Liver (tissue), 9 donors: ENCODE measurements around the gene SLC12A7. TPM values are rescaled to one million over a fixed set of nuclear protein-coding genes. Genes with fewer than 3 reads are reported as not detected.

ENCODE experiments used
- DNase-seq: peaks from one replicate; pipeline ENCODE4 v3.0.0-alpha.2; 2017; ENCODE audit warnings: low spot score
- H3K27ac ChIP-seq, 2 donors: one replicate each; pipeline ENCODE4 v1.7.0; 2013; ENCODE audit warnings: inconsistent platforms in 2 of 2, low read length in 2 of 2, control low read depth in 1 of 2, low read depth in 1 of 2, mild to moderate bottlenecking in 1 of 2
- H3K27me3 ChIP-seq, 4 donors: one replicate each; pipeline versions ENCODE4 v1.6.1 to v1.7.0; 2013; ENCODE audit warnings: low read length in 3 of 4, inconsistent platforms in 1 of 4, mild to moderate bottlenecking in 1 of 4, moderate library complexity in 1 of 4; ENCODE audit not compliant: control insufficient read depth in 4 of 4, insufficient read depth in 4 of 4
- H3K36me3 ChIP-seq, 4 donors: one replicate each; pipeline versions ENCODE4 v1.6.1 to v1.7.0; 2013; ENCODE audit warnings: low read length in 3 of 4, mild to moderate bottlenecking in 3 of 4, low read depth in 1 of 4, moderate library complexity in 1 of 4; ENCODE audit not compliant: control insufficient read depth in 4 of 4, insufficient read depth in 3 of 4
- H3K4me1 ChIP-seq, 4 donors: one replicate each; pipeline versions ENCODE4 v1.6.1 to v1.7.0; 2013; ENCODE audit warnings: low read length in 3 of 4, mild to moderate bottlenecking in 3 of 4, moderate library complexity in 1 of 4; ENCODE audit not compliant: control insufficient read depth in 4 of 4, insufficient read depth in 4 of 4
- H3K4me3 ChIP-seq, 3 donors: one replicate each; pipeline versions ENCODE4 v1.6.1 to v1.7.0; 2013; ENCODE audit warnings: low read length in 3 of 3, control low read depth in 1 of 3, low read depth in 1 of 3, mild to moderate bottlenecking in 1 of 3
- H3K9ac ChIP-seq, 2 donors: one replicate each; pipeline ENCODE4 v1.7.0; 2013; ENCODE audit warnings: low read length in 2 of 2, mild to moderate bottlenecking in 2 of 2, moderate library complexity in 2 of 2, control low read depth in 1 of 2, low read depth in 1 of 2
- H3K9me3 ChIP-seq, 4 donors: one replicate each; pipeline versions ENCODE4 v1.6.1 to v1.7.0; 2013; ENCODE audit warnings: low read length in 3 of 4; ENCODE audit not compliant: control insufficient read depth in 4 of 4
- EGR1 ChIP-seq, 2 donors: IDR thresholded peaks; 2 replicates each; pipeline ENCODE4 v1.6.1; 2016 to 2018; ENCODE audit warnings: antibody characterized with exemption in 2 of 2, low read depth in 2 of 2
- FOXA1 ChIP-seq: IDR thresholded peaks from 2 replicates; pipeline ENCODE4 v1.6.1; 2016; ENCODE audit warnings: antibody characterized with exemption
- FOXA2 ChIP-seq: IDR thresholded peaks from 2 replicates; pipeline ENCODE4 v1.6.1; 2016; ENCODE audit warnings: antibody characterized with exemption
- GABPA ChIP-seq, 2 donors: IDR thresholded peaks in 1 of 2; conservative IDR thresholded peaks in 1 of 2; 2 replicates each; pipeline ENCODE4 v1.6.1; 2016; ENCODE audit warnings: antibody characterized with exemption in 2 of 2, mild to moderate bottlenecking in 1 of 2, moderate library complexity in 1 of 2
- HNF4G ChIP-seq: IDR thresholded peaks from 2 replicates; pipeline ENCODE4 v1.6.1; 2016; ENCODE audit warnings: antibody characterized with exemption
- JUND ChIP-seq, 2 donors: IDR thresholded peaks; 2 replicates each; pipeline ENCODE4 v1.6.1; 2016; ENCODE audit warnings: antibody characterized with exemption in 2 of 2
- RXRA ChIP-seq, 2 donors: IDR thresholded peaks; 2 replicates each; pipeline ENCODE4 v1.6.1; 2017 to 2018; ENCODE audit warnings: antibody characterized with exemption in 2 of 2, mild to moderate bottlenecking in 1 of 2
- SP1 ChIP-seq: IDR thresholded peaks from 2 replicates; pipeline ENCODE4 v1.6.1; 2018; ENCODE audit warnings: antibody characterized with exemption, mild to moderate bottlenecking
- TAF1 ChIP-seq: conservative IDR thresholded peaks from 2 replicates; pipeline ENCODE4 v1.6.1; 2016; ENCODE audit warnings: antibody characterized with exemption, mild to moderate bottlenecking
- YY1 ChIP-seq: IDR thresholded peaks from 2 replicates; pipeline ENCODE4 v1.6.1; 2016; ENCODE audit warnings: antibody characterized with exemption, mild to moderate bottlenecking
- WGBS: extraction: QIAGEN DNeasy Blood & Tissue Kit; methylation state at CpG from one replicate; pipeline ENCODE4 v1.1.7; 2013; 5-methylcytosine and 5-hydroxymethylcytosine counted together
- polyA plus RNA-seq, 2 donors: library from polyadenylated mRNA; stranded (reverse) in 1 of 2; unstranded in 1 of 2; fragments of 200-250 nt in 1 of 2; fragments of >200 nt in 1 of 2; fragmentation: Nextera tagmentation in 1 of 2; extraction: Ambion mirVana in 1 of 2; gene quantifications; one replicate each; pipeline versions ENCODE4 v1.2.1 to v1.2.3, GENCODE V29; 2013 to 2015
- total RNA-seq, 2 donors: library from RNA; depleted of rRNA; stranded (reverse); fragments of >200 nt; gene quantifications; one replicate each; pipeline ENCODE4 v1.2.3, GENCODE V29; 2014
- TF ChIP-seq, protein P1 (sequence below): IDR thresholded peaks from 2 replicates; pipeline ENCODE4 v1.6.1; 2016; ENCODE audit warnings: antibody characterized with exemption, mild to moderate bottlenecking
- TF ChIP-seq, protein P2 (sequence below): IDR thresholded peaks from 2 replicates; pipeline ENCODE4 v1.6.1; 2016; ENCODE audit warnings: antibody characterized with exemption
- TF ChIP-seq, protein P3 (sequence below): IDR thresholded peaks from 2 replicates; pipeline ENCODE4 v1.6.1; 2016; ENCODE audit warnings: antibody characterized with exemption
- TF ChIP-seq, protein P4 (sequence below): IDR thresholded peaks from 2 replicates; pipeline ENCODE4 v1.6.1; 2016; ENCODE audit warnings: antibody characterized with exemption
- TF ChIP-seq, protein P5 (sequence below): fragments of 150-350 bp; IDR thresholded peaks from 2 replicates; pipeline ENCODE4 v1.5.1; 2017; ENCODE audit warnings: improper control_type of control experiment, low read depth, low read length; ENCODE audit not compliant: missing input control
- donor health status: healthy.
- donor health status: healthy.
- donor health status: healthy.
- donor health status: healthy.
- donor health status: healthy.

SLC12A7 gene
- total and polyA plus RNA-seq, 4 donors, result 12.3 to 64.2 (median 28.9) TPM

DNA sequence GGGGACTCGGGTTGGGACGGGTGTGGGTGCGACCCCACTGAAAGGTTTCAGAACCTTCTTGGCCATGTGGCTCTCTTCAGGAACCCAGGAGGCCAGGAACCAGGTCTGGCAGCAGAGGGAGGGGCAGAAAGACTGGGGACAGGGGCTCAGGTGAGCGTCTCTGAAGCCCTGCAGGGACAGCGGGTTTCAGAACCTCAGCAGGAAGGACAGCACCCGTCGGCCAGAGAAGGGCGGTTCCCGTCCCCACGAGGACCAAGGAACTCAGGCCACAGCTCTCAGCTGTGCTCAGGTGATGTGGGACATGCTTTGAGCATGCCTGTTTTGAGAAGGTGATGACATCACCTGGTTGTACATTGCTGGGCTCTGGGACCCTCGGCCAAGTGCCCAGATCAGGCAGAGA is 25.7 kb downstream of the SLC12A7 start:
- 86% methylated on average over 11 of the region's 11 CpGs for WGBS
- TF ChIP-seq, protein P1, sequence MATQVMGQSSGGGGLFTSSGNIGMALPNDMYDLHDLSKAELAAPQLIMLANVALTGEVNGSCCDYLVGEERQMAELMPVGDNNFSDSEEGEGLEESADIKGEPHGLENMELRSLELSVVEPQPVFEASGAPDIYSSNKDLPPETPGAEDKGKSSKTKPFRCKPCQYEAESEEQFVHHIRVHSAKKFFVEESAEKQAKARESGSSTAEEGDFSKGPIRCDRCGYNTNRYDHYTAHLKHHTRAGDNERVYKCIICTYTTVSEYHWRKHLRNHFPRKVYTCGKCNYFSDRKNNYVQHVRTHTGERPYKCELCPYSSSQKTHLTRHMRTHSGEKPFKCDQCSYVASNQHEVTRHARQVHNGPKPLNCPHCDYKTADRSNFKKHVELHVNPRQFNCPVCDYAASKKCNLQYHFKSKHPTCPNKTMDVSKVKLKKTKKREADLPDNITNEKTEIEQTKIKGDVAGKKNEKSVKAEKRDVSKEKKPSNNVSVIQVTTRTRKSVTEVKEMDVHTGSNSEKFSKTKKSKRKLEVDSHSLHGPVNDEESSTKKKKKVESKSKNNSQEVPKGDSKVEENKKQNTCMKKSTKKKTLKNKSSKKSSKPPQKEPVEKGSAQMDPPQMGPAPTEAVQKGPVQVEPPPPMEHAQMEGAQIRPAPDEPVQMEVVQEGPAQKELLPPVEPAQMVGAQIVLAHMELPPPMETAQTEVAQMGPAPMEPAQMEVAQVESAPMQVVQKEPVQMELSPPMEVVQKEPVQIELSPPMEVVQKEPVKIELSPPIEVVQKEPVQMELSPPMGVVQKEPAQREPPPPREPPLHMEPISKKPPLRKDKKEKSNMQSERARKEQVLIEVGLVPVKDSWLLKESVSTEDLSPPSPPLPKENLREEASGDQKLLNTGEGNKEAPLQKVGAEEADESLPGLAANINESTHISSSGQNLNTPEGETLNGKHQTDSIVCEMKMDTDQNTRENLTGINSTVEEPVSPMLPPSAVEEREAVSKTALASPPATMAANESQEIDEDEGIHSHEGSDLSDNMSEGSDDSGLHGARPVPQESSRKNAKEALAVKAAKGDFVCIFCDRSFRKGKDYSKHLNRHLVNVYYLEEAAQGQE, result peak; percentile 58
- no peak for TF ChIP-seq HNF4G
- peaks cover 38 to 59% (median 41%) of the 10 kb centered on the region in 4 donors for H3K36me3 ChIP-seq
- H3K27ac ChIP-seq, result no peak overlapping the region
- H3K9ac ChIP-seq, result no peak overlapping the region
- H3K27me3 ChIP-seq, result no peaks in the 10 kb centered on the region
- H3K4me1 ChIP-seq, result peaks cover 10 to 24% (median 17%) of the 10 kb centered on the region in 4 donors
- H3K4me3 ChIP-seq, result no peak overlapping the region
- no peak for DNase-seq
- no peaks in the 10 kb centered on the region for H3K9me3 ChIP-seq

DNA sequence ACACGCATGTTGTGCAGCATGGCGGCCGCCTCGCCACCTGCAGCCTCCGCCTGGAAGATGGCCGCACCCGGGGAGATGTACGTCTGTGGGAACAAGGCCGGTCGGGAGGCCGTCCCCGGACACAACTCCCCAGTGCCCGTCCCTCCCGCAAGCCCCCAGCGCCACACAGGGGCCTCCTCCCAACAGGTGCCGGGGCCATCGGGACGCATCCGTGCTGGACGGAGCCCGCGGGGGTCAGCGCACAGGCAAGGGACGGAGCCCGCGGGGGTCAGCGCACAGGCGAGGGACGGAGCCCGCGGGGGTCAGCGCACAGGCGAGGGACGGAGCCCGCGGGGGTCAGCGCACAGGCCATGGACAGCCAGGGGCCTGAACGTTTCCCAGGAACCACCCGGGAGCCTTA is 26.5 kb downstream of the SLC12A7 start:
- TF ChIP-seq RXRA (IDR thresholded peaks at IDR 0.05) (no peak), SP1 (no peak), EGR1 (IDR thresholded peaks at IDR 0.05; ENCODE audit: low read depth in 2 of 2) (no peak), GABPA (IDR thresholded peaks at IDR 0.05 in 1 of 2, conservative IDR thresholded peaks at IDR 0.05 in 1 of 2) (no peak), YY1 (no peak), FOXA1 (no peak), FOXA2 (no peak), JUND (IDR thresholded peaks at IDR 0.05) (no peak), TAF1 (no peak)
- TF ChIP-seq, protein P2, sequence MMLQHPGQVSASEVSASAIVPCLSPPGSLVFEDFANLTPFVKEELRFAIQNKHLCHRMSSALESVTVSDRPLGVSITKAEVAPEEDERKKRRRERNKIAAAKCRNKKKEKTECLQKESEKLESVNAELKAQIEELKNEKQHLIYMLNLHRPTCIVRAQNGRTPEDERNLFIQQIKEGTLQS, result no peak
- TF ChIP-seq, protein P3, sequence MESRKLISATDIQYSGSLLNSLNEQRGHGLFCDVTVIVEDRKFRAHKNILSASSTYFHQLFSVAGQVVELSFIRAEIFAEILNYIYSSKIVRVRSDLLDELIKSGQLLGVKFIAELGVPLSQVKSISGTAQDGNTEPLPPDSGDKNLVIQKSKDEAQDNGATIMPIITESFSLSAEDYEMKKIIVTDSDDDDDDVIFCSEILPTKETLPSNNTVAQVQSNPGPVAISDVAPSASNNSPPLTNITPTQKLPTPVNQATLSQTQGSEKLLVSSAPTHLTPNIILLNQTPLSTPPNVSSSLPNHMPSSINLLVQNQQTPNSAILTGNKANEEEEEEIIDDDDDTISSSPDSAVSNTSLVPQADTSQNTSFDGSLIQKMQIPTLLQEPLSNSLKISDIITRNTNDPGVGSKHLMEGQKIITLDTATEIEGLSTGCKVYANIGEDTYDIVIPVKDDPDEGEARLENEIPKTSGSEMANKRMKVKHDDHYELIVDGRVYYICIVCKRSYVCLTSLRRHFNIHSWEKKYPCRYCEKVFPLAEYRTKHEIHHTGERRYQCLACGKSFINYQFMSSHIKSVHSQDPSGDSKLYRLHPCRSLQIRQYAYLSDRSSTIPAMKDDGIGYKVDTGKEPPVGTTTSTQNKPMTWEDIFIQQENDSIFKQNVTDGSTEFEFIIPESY, result no peak
- TF ChIP-seq, protein P1, result no peak
- TF ChIP-seq, protein P4, sequence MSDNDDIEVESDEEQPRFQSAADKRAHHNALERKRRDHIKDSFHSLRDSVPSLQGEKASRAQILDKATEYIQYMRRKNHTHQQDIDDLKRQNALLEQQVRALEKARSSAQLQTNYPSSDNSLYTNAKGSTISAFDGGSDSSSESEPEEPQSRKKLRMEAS, result no peak
- TF ChIP-seq, protein P5, sequence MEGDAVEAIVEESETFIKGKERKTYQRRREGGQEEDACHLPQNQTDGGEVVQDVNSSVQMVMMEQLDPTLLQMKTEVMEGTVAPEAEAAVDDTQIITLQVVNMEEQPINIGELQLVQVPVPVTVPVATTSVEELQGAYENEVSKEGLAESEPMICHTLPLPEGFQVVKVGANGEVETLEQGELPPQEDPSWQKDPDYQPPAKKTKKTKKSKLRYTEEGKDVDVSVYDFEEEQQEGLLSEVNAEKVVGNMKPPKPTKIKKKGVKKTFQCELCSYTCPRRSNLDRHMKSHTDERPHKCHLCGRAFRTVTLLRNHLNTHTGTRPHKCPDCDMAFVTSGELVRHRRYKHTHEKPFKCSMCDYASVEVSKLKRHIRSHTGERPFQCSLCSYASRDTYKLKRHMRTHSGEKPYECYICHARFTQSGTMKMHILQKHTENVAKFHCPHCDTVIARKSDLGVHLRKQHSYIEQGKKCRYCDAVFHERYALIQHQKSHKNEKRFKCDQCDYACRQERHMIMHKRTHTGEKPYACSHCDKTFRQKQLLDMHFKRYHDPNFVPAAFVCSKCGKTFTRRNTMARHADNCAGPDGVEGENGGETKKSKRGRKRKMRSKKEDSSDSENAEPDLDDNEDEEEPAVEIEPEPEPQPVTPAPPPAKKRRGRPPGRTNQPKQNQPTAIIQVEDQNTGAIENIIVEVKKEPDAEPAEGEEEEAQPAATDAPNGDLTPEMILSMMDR, result no peak
- Histone ChIP-seq H3K9ac (no peak overlapping the region), H3K27me3 (no peaks in the 10 kb centered on the region), H3K4me3 (no peak overlapping the region), H3K9me3 (no peaks in the 10 kb centered on the region), H3K36me3 (peaks cover 39 to 64% (median 45%) of the 10 kb centered on the region in 4 donors), H3K27ac (no peak overlapping the region), H3K4me1 (peaks cover 6 to 17% (median 10%) of the 10 kb centered on the region in 4 donors)
- 97% methylated on average over 39 of the region's 39 CpGs for WGBS
- no peak for DNase-seq
